ENCODE measurements around the gene GREM2. TPM values are rescaled to one million over a fixed set of nuclear protein-coding genes. Genes with fewer than 3 reads are reported as not detected.

Gene GREM2
- total RNA-seq, 2 experiments from 2014 or later: 0.16 to 0.28 TPM

DNA sequence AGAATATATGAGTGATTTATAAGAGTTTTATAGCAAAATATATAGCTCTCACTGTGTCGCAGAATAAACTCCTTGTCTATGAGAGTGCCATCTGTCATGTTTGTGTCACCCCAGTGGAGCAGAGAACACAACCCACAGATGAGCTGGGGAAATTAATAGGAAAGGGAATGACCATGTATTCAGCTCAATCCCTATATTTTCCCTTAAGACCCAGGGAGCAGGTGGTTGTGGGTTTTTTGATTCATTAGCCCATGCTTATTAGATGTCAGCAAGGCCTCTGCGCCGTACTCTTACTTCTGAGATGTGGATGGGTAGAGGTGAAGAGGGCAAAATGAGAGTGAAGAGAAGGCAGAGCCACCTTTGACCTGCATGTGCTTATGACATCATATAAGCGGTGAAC, 4.1 kb upstream of the GREM2 start:
- H3K27me3 Mint-ChIP-seq: peaks cover 33% of the 10 kb centered on the region
- H3K9me3 Mint-ChIP-seq: no peaks in the 10 kb centered on the region
- ATAC-seq (ENCODE audit: poor library complexity) (no peak), DNase-seq (no peak)
- Histone ChIP-seq H3K36me3 (ENCODE audit: insufficient read depth, low read length) (no peaks in the 10 kb centered on the region), H3K27me3 (ENCODE audit: control insufficient read depth in 1 of 2, insufficient read depth in 2 of 2, low read length in 2 of 2) (peaks cover 0 to 4% of the 10 kb centered on the region in 2 experiments), H3K4me1 (ENCODE audit: insufficient read depth, low read length) (peaks cover 5% of the 10 kb centered on the region), H3K9me3 (ENCODE audit: control insufficient read depth in 1 of 2, insufficient read depth in 1 of 2, low read length in 2 of 2) (no peaks in the 10 kb centered on the region), H3K4me3 (ENCODE audit: low read length) (no peak overlapping the region), H3K27ac (ENCODE audit: low read depth in 1 of 2, low read length in 2 of 2) (no peak overlapping the region)
- no peaks in the 10 kb centered on the region for H3K36me3 Mint-ChIP-seq (ENCODE audit: low read depth)
- TF ChIP-seq CTCF (IDR thresholded peaks at IDR 0.05): no peak
- POLR2A ChIA-PET: no interaction called here
- H3K4me1 Mint-ChIP-seq (ENCODE audit: low read depth): peaks cover 31% of the 10 kb centered on the region
- CTCF ChIA-PET: no interaction called here
- intact Hi-C loops (cut with DNase I, micrococcal nuclease): no loop called here
- no peak overlapping the region for H3K4me3 Mint-ChIP-seq
- no peak overlapping the region for H3K27ac Mint-ChIP-seq

GRCh38 chr1:240613356-240614142, 1.6 kb upstream of the GREM2 start:
- Histone ChIP-seq H3K27me3 (ENCODE audit: control insufficient read depth in 1 of 2, insufficient read depth in 2 of 2, low read length in 2 of 2) (peaks cover 4 to 5% of the 10 kb centered on the region in 2 experiments), H3K36me3 (ENCODE audit: insufficient read depth, low read length) (no peaks in the 10 kb centered on the region), H3K9me3 (ENCODE audit: control insufficient read depth in 1 of 2, insufficient read depth in 1 of 2, low read length in 2 of 2) (no peaks in the 10 kb centered on the region), H3K4me3 (ENCODE audit: low read length) (no peak overlapping the region), H3K27ac (ENCODE audit: low read depth in 1 of 2, low read length in 2 of 2) (no peak overlapping the region), H3K4me1 (ENCODE audit: insufficient read depth, low read length) (peaks cover 11% of the 10 kb centered on the region)
- DNase-seq (peak in 3 of 14 experiments; percentile 4 to 64 (median 20)), ATAC-seq (ENCODE audit: poor library complexity) (no peak)
- CTCF ChIA-PET: no interaction called here
- no peaks in the 10 kb centered on the region for H3K36me3 Mint-ChIP-seq (ENCODE audit: low read depth)
- peaks cover 51% of the 10 kb centered on the region for H3K27me3 Mint-ChIP-seq
- H3K27ac Mint-ChIP-seq: no peak overlapping the region
- peak overlapping the region; percentile 26 for H3K4me3 Mint-ChIP-seq
- no peaks in the 10 kb centered on the region for H3K9me3 Mint-ChIP-seq
- POLR2A ChIA-PET: no interaction called here
- intact Hi-C loops (cut with DNase I, micrococcal nuclease): no loop called here
- H3K4me1 Mint-ChIP-seq (ENCODE audit: low read depth): peaks cover 31% of the 10 kb centered on the region
- no peak for TF ChIP-seq CTCF (IDR thresholded peaks at IDR 0.05)

GRCh38 chr1:240612811-240613210, 856 bp upstream of the GREM2 start:
- no peak for TF ChIP-seq CTCF (IDR thresholded peaks at IDR 0.05)
- DNase-seq: peak in 1 of 14 experiments; percentile 12
- Histone ChIP-seq H3K4me1 (ENCODE audit: insufficient read depth, low read length) (peaks cover 13% of the 10 kb centered on the region), H3K27me3 (ENCODE audit: control insufficient read depth in 1 of 2, insufficient read depth in 2 of 2, low read length in 2 of 2) (peaks cover 4 to 5% of the 10 kb centered on the region in 2 experiments), H3K4me3 (ENCODE audit: low read length) (no peak overlapping the region), H3K27ac (ENCODE audit: low read depth in 1 of 2, low read length in 2 of 2) (no peak overlapping the region), H3K9me3 (ENCODE audit: control insufficient read depth in 1 of 2, insufficient read depth in 1 of 2, low read length in 2 of 2) (no peaks in the 10 kb centered on the region), H3K36me3 (ENCODE audit: insufficient read depth, low read length) (no peaks in the 10 kb centered on the region)
- POLR2A ChIA-PET: no interaction called here
- no peaks in the 10 kb centered on the region for H3K9me3 Mint-ChIP-seq
- intact Hi-C loops (cut with DNase I, micrococcal nuclease): no loop called here
- CTCF ChIA-PET: no interaction called here
- no peaks in the 10 kb centered on the region for H3K36me3 Mint-ChIP-seq (ENCODE audit: low read depth)
- no peak for ATAC-seq (ENCODE audit: poor library complexity)
- H3K27me3 Mint-ChIP-seq: peaks cover 52% of the 10 kb centered on the region
- peaks cover 31% of the 10 kb centered on the region for H3K4me1 Mint-ChIP-seq (ENCODE audit: low read depth)
- peak overlapping the region; percentile 94 for H3K4me3 Mint-ChIP-seq
- no peak overlapping the region for H3K27ac Mint-ChIP-seq
